ENCODE data around the gene CRIP1. TPM values are rescaled to one million over a fixed set of nuclear protein-coding genes. Genes with fewer than 3 reads are reported as not detected.

CRIP1 gene
- total and polyA plus RNA-seq, 2 donors (not counting 3 experiments of a cell fraction or from before 2014, with no cell fraction given) = 3.1 to 8.1 TPM

DNA sequence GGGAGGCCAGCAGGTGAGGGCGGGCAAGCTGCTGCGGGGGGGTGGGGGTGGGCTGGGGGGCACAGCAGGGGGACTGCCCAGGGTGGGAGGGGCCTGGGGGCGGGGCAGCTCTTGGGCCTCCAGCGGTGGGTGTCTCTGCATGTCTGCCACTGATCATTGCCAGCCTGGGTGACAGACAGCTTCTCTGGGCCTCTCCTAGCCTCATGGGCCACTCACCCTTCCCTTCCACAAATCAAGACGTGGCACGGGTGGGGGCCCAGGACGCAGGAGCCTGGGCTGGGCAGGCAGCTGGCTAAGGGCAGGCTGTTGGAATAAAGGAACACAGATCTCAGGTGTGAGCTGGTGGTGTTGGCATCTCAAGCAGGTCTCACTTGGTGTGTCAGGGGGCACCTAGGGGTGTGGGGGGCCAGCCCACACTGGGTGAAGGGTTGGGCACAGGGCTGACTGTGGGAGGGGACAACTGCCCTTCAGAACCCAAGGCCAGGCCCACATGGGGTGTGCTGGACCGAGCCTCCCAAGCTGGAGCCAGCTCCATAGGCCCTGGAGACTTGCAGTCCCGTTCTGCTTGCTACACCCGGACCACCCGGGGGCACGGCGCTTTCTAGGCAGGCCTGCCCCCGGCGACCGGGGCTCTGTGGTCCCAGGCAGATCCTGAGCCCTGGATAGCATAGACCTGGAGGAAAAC, 7.4 kb downstream of the CRIP1 start:
- no peaks in the 10 kb centered on the region for H3K36me3 ChIP-seq (ENCODE audit: control insufficient read depth in 2 of 2, extremely low read depth in 1 of 2, insufficient read depth in 2 of 2, low read length in 2 of 2)
- no peak overlapping the region for H3K9ac ChIP-seq (replicated peaks; ENCODE audit: extremely low read depth, insufficient read depth, low read length)
- H3K79me2 ChIP-seq (ENCODE audit: control insufficient read depth, insufficient read depth, low read length) = peaks cover 3% of the 10 kb centered on the region
- H3K9me1 ChIP-seq (replicated peaks; ENCODE audit: control insufficient read depth, extremely low read depth, insufficient read depth, low read length) = no peaks in the 10 kb centered on the region
- peaks cover 2% of the 10 kb centered on the region for H3K4me1 ChIP-seq (ENCODE audit: control insufficient read depth, extremely low read depth, insufficient read depth, low read length)
- dilution Hi-C loops (cut with MboI; ENCODE audit: extremely low pct_ligation_motif_present, low sequenced_read_pairs) = no loop called here
- H2AFZ ChIP-seq (ENCODE audit: low read depth, low read length) = no peak overlapping the region
- TF ChIP-seq EZH2 (IDR thresholded peaks at IDR 0.05; ENCODE audit: borderline replicate concordance, low read depth, low read length, severe bottlenecking) = no peak
- intact Hi-C loops (cut with micrococcal nuclease) = loop anchor here (5.0 kb wide), 2 partner anchors 297 to 817 kb away; no protein-coding TSS in a partner anchor
- no peak overlapping the region for H3K27ac ChIP-seq (ENCODE audit: insufficient read depth, low read depth, low read length)
- H3K27me3 ChIP-seq (ENCODE audit: control insufficient read depth in 2 of 2, insufficient read depth in 2 of 2, low read length in 2 of 2) = no peaks in the 10 kb centered on the region
- no TSS peak for BruUV-seq (replicated peaks)
- no peaks in the 10 kb centered on the region for H3K9me3 ChIP-seq (replicated peaks; ENCODE audit: control insufficient read depth, insufficient read depth, low read length)
- no peaks in the 10 kb centered on the region for H4K20me1 ChIP-seq (replicated peaks; ENCODE audit: control insufficient read depth, extremely low read depth, insufficient read depth, low read length)
- POLR2A ChIA-PET = no interaction called here
- no peak overlapping the region for H3K4me2 ChIP-seq (ENCODE audit: insufficient read depth, low read length)
- CTCF ChIA-PET = interaction anchor here (2.0 kb wide), 1 partner anchor 35 kb away, joined by 7 read pairs; no protein-coding TSS in a partner anchor
- H3K4me3 ChIP-seq (replicated peaks in 1 of 3; ENCODE audit: insufficient read depth in 1 of 3, low read depth in 1 of 3, low read length in 3 of 3) = no peak overlapping the region
- DNase-seq (ENCODE audit: low read depth, low spot score) (no peak), FAIRE-seq (no peak)

DNA sequence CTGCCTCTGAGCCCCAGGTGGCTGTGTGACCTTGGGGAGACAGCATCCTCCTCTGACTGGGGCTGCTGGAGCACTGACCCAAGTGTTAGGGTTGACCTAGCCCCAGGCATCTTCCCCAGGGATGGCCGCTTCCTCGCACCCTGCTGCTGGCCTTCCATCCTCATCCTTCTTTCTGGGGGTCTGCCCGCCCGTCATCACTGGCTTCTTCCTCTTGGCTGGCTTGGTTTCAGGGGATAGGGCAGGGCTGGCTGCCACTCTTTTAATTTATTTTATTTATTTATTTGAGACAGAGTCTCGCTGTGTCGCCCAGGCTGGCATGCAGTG, 7.9 kb downstream of the CRIP1 start:
- Histone ChIP-seq H3K9me1 (replicated peaks; ENCODE audit: control insufficient read depth, extremely low read depth, insufficient read depth, low read length) (no peaks in the 10 kb centered on the region), H3K4me1 (ENCODE audit: control insufficient read depth, extremely low read depth, insufficient read depth, low read length) (peaks cover 2% of the 10 kb centered on the region), H2AFZ (ENCODE audit: low read depth, low read length) (no peak overlapping the region), H3K79me2 (ENCODE audit: control insufficient read depth, insufficient read depth, low read length) (peaks cover 3% of the 10 kb centered on the region), H3K27ac (ENCODE audit: insufficient read depth, low read depth, low read length) (no peak overlapping the region), H3K36me3 (ENCODE audit: control insufficient read depth in 2 of 2, extremely low read depth in 1 of 2, insufficient read depth in 2 of 2, low read length in 2 of 2) (no peaks in the 10 kb centered on the region), H3K4me3 (replicated peaks in 1 of 3; ENCODE audit: insufficient read depth in 1 of 3, low read depth in 1 of 3, low read length in 3 of 3) (no peak overlapping the region), H3K9ac (replicated peaks; ENCODE audit: extremely low read depth, insufficient read depth, low read length) (no peak overlapping the region), H3K9me3 (replicated peaks; ENCODE audit: control insufficient read depth, insufficient read depth, low read length) (no peaks in the 10 kb centered on the region), H3K27me3 (ENCODE audit: control insufficient read depth in 2 of 2, insufficient read depth in 2 of 2, low read length in 2 of 2) (no peaks in the 10 kb centered on the region), H4K20me1 (replicated peaks; ENCODE audit: control insufficient read depth, extremely low read depth, insufficient read depth, low read length) (no peaks in the 10 kb centered on the region), H3K4me2 (ENCODE audit: insufficient read depth, low read length) (no peak overlapping the region)
- ChIA-PET CTCF (no interaction called here), POLR2A (no interaction called here)
- intact Hi-C loops (cut with micrococcal nuclease) (loop anchor here (5.0 kb wide), 2 partner anchors 297 to 817 kb away; no protein-coding TSS in a partner anchor), dilution Hi-C loops (cut with MboI; ENCODE audit: extremely low pct_ligation_motif_present, low sequenced_read_pairs) (no loop called here)
- no peak for FAIRE-seq
- TF ChIP-seq POLR2A (IDR thresholded peaks at IDR 0.05; ENCODE audit: low read depth, low read length) (no peak), GATA2 (IDR thresholded peaks at IDR 0.05; ENCODE audit: insufficient read depth, insufficient read length, low read depth, low read length) (no peak), MYC (IDR thresholded peaks at IDR 0.05; ENCODE audit: low read depth, low read length) (no peak), JUN (IDR thresholded peaks at IDR 0.05; ENCODE audit: borderline replicate concordance, insufficient read depth, insufficient read length, low read depth) (no peak), EZH2 (IDR thresholded peaks at IDR 0.05; ENCODE audit: borderline replicate concordance, low read depth, low read length, severe bottlenecking) (no peak), FOS (IDR thresholded peaks at IDR 0.05; ENCODE audit: borderline replicate concordance, insufficient read depth, low read length) (no peak), POLR2AphosphoS5 (IDR thresholded peaks at IDR 0.05; ENCODE audit: insufficient read depth, low read depth, low read length) (no peak)
- TF ChIP-seq, protein P1, sequence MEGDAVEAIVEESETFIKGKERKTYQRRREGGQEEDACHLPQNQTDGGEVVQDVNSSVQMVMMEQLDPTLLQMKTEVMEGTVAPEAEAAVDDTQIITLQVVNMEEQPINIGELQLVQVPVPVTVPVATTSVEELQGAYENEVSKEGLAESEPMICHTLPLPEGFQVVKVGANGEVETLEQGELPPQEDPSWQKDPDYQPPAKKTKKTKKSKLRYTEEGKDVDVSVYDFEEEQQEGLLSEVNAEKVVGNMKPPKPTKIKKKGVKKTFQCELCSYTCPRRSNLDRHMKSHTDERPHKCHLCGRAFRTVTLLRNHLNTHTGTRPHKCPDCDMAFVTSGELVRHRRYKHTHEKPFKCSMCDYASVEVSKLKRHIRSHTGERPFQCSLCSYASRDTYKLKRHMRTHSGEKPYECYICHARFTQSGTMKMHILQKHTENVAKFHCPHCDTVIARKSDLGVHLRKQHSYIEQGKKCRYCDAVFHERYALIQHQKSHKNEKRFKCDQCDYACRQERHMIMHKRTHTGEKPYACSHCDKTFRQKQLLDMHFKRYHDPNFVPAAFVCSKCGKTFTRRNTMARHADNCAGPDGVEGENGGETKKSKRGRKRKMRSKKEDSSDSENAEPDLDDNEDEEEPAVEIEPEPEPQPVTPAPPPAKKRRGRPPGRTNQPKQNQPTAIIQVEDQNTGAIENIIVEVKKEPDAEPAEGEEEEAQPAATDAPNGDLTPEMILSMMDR (IDR thresholded peaks at IDR 0.05; ENCODE audit: extremely low read depth in 1 of 2, insufficient read depth in 1 of 2, low read depth in 1 of 2, low read length in 2 of 2) = no peak
- TF ChIP-seq, protein P2, sequence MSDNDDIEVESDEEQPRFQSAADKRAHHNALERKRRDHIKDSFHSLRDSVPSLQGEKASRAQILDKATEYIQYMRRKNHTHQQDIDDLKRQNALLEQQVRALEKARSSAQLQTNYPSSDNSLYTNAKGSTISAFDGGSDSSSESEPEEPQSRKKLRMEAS (IDR thresholded peaks at IDR 0.05; ENCODE audit: insufficient read depth, insufficient read length) = no peak
- no TSS peak for BruUV-seq (replicated peaks)
- no peak for DNase-seq (ENCODE audit: low read depth, low spot score)

All from endothelial cell of umbilical vein (primary cell).